Neural progenitor cell (in vitro differentiated cells): ENCODE data around the gene TSPAN18.

Experiments used
- CTCF ChIP-seq: fragments of 200-600 bp; sonication (generic); IDR thresholded peaks from 2 replicates; pipeline ENCODE4 v1.5.1; 2017; ENCODE audit warnings: antibody characterized with exemption, mild to moderate bottlenecking
- EZH2phosphoT487 ChIP-seq: fragments of 200-600 bp; sonication (generic); IDR thresholded peaks from 2 replicates; pipeline ENCODE4 v1.6.1; 2017; ENCODE audit warnings: antibody characterized with exemption

DNA sequence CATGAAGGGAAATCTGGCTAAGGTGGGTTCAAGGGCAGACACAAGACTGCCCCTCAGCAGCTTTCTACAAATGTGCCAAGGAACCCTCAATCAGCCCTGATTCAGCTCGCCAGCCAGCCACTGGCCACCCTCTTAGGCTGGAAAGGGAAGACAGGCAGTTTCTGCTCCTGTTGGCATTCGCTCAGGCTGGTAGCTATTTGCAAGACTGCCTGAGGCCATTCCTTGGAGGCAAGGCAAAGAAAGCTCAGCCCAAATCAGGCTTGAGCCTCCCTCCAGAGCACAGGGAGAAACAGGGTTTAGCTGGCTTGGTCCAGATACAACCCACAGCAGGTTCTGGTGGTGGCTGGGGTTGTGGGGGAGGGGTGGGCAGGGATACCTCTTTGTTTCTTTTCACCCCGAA is 204.7 kb downstream of the TSPAN18 start:
- TF ChIP-seq CTCF (no peak), EZH2phosphoT487 (no peak)
